Psoas muscle (tissue), 8 donors: ENCODE measurements around the gene ABTB1. TPM values are rescaled to one million over a fixed set of nuclear protein-coding genes. Genes with fewer than 3 reads are reported as not detected.
A peak's percentile ranks its signal among the peaks of the same experiment; 100 is the strongest.

Source experiments
- ATAC-seq, 4 donors: fragments of 200-7000 bp; cut with Tn5 transposase; one replicate each; pipeline ENCODE4 v1.9.1; 2020; ENCODE audit warnings: moderate library complexity in 3 of 4, mild to moderate bottlenecking in 2 of 4
- DNase-seq, 2 donors: peaks; one replicate each; pipeline ENCODE4 v3.0.0-alpha.2; 2020
- H3K27ac ChIP-seq: fragments of 200-600 bp; one replicate; pipeline ENCODE4 v1.8.0; 2022
- H3K27me3 ChIP-seq, 3 donors: fragments of 200-600 bp in 1 of 3; one replicate each; pipeline versions ENCODE4 v1.6.1 to v1.8.0; 2013 to 2022; ENCODE audit warnings: low read length in 2 of 3, mild to moderate bottlenecking in 2 of 3, moderate library complexity in 1 of 3; ENCODE audit not compliant: insufficient read depth in 3 of 3
- H3K36me3 ChIP-seq, 2 donors: fragments of 200-600 bp in 1 of 2; one replicate each; pipeline versions ENCODE4 v1.6.1 to v1.8.0; 2013 to 2022; ENCODE audit warnings: low read depth in 1 of 2, mild to moderate bottlenecking in 1 of 2, moderate library complexity in 1 of 2; ENCODE audit not compliant: insufficient read depth in 1 of 2
- H3K4me1 ChIP-seq: fragments of 200-600 bp; one replicate; pipeline ENCODE4 v1.8.0; 2022
- H3K4me3 ChIP-seq: fragments of 200-600 bp; one replicate; pipeline ENCODE4 v1.8.0; 2022; ENCODE audit warnings: mild to moderate bottlenecking
- H3K9me3 ChIP-seq: fragments of 200-600 bp; one replicate; pipeline ENCODE4 v1.8.0; 2022
- CTCF ChIP-seq: fragments of 200-600 bp; IDR thresholded peaks from one replicate; pipeline ENCODE4 v1.8.0; 2022; ENCODE audit warnings: antibody characterized with exemption
- WGBS, 3 donors: extraction: QIAGEN DNeasy Blood & Tissue Kit; methylation state at CpG; one replicate each; pipeline versions ENCODE4 v1.1.6 to v1.1.7; 2013; 5-methylcytosine and 5-hydroxymethylcytosine counted together
- intact Hi-C, 2 donors: fragments of 100-400 bp; cut with DNase I; formaldehyde crosslinking; loops; one replicate each; pipeline versions ENCODE4 v1.11.0 to v1.14.2; 2022
- polyA plus RNA-seq, 3 donors: library from polyadenylated mRNA; stranded (reverse); fragments of 200-250 nt; gene quantifications; one replicate each; pipeline ENCODE4 v1.2.3, GENCODE V29; 2013
- total RNA-seq, 4 donors: library from RNA; stranded (reverse); fragmentation: NEBNext Ultra II Directional in 2 of 4; extraction: Animal tissue kit (Norgen Biotek cat#: 25700) in 2 of 4; gene quantifications; one replicate each; pipeline versions ENCODE4 v1.2.1 to v1.2.4, GENCODE V29; 2021 to 2023
- donor health status: healthy with polysubstance abuse.
- donor health status: DM: no; HTN: no; CAD: no; lungs with moderate emphysema.
- donor health status: Bipolar disorder and iron deficiency.
- donor health status: healthy.
- donor health status: DM: yes; HTN: yes; CAD: no.
- donor health status: DM: no; HTN: no; CAD: no.
- donor health status: DM: no; HTN: no; CAD: no.
- donor health status: DM: yes; HTN: yes; CAD: no.

Gene ABTB1
- total and polyA plus RNA-seq, 7 donors = 22.8 to 34.5 (median 30.1) TPM

- no peak for DNase-seq
- Histone ChIP-seq H3K36me3 (peaks cover 0 to 26% of the 10 kb centered on the region in 2 donors), H3K27me3 (no peaks in the 10 kb centered on the region), H3K9me3 (peaks cover 5% of the 10 kb centered on the region), H3K4me1 (peaks cover 30% of the 10 kb centered on the region), H3K27ac (peak overlapping the region; percentile 39), H3K4me3 (no peak overlapping the region)
- TF ChIP-seq CTCF = no peak
- ATAC-seq = no peak
- WGBS, 3 donors = 52 to 67% (median 63%) methylated on average over 13 of the region's 13 CpGs
- intact Hi-C loops = no loop called here
These were observed 35.2 kb downstream of the ABTB1 start for GRCh38 chr3:127707851-127708411.

- Histone ChIP-seq H3K36me3 (peaks cover 0 to 26% of the 10 kb centered on the region in 2 donors), H3K27ac (peak overlapping the region; percentile 1), H3K4me1 (peaks cover 28% of the 10 kb centered on the region), H3K27me3 (no peaks in the 10 kb centered on the region), H3K9me3 (peaks cover 3% of the 10 kb centered on the region), H3K4me3 (no peak overlapping the region)
- no peak for TF ChIP-seq CTCF
- 66 to 94% (median 88%) methylated on average over 2 of the region's 2 CpGs for WGBS, 3 donors
- no peak for DNase-seq
- intact Hi-C loops = no loop called here
- ATAC-seq = no peak
These were observed 36.1 kb downstream of the ABTB1 start for GRCh38 chr3:127708837-127709236.

- Histone ChIP-seq H3K4me3 (no peak overlapping the region), H3K36me3 (peaks cover 0 to 26% of the 10 kb centered on the region in 2 donors), H3K4me1 (peaks cover 28% of the 10 kb centered on the region), H3K9me3 (no peaks in the 10 kb centered on the region), H3K27me3 (no peaks in the 10 kb centered on the region), H3K27ac (peak overlapping the region; percentile 1)
- no peak for DNase-seq
- TF ChIP-seq CTCF = no peak
- ATAC-seq = no peak
- intact Hi-C loops = no loop called here
- WGBS, 3 donors = 69 to 76% (median 74%) methylated on average over 3 of the region's 3 CpGs
These were observed 36.7 kb downstream of the ABTB1 start for GRCh38 chr3:127709320-127710060.

- 61 to 74% (median 62%) methylated on average over 18 of the region's 18 CpGs for WGBS, 3 donors
- TF ChIP-seq CTCF = no peak
- no peak for DNase-seq
- ATAC-seq = peak; percentile 41 to 80 (median 60)
- peaks cover 0 to 23% of the 10 kb centered on the region in 2 donors for H3K36me3 ChIP-seq
- H3K9me3 ChIP-seq = no peaks in the 10 kb centered on the region
- no peak overlapping the region for H3K4me3 ChIP-seq
- H3K27me3 ChIP-seq = no peaks in the 10 kb centered on the region
- intact Hi-C loops = no loop called here
- H3K4me1 ChIP-seq = peaks cover 28% of the 10 kb centered on the region
- H3K27ac ChIP-seq = peak overlapping the region; percentile 8
These were observed 37.6 kb downstream of the ABTB1 start for GRCh38 chr3:127710155-127710941.
